Psoas muscle (tissue), 8 donors: ENCODE results near the gene AGFG1. TPM values are rescaled to one million over a fixed set of nuclear protein-coding genes. Genes with fewer than 3 reads are reported as not detected.
"Not testable (repeated sequence)": the region's sequence is repeated elsewhere in the genome, so short reads cannot be mapped to it uniquely, and the experiment has no call there.

ENCODE experiments used
- ATAC-seq, 4 donors: fragments of 200-7000 bp; cut with Tn5 transposase; one replicate each; pipeline ENCODE4 v1.9.1; 2020; ENCODE audit warnings: moderate library complexity in 3 of 4, mild to moderate bottlenecking in 2 of 4
- DNase-seq, 2 donors: peaks; one replicate each; pipeline ENCODE4 v3.0.0-alpha.2; 2020
- H3K27ac ChIP-seq: fragments of 200-600 bp; one replicate; pipeline ENCODE4 v1.8.0; 2022
- H3K27me3 ChIP-seq, 3 donors: fragments of 200-600 bp in 1 of 3; one replicate each; pipeline versions ENCODE4 v1.6.1 to v1.8.0; 2013 to 2022; ENCODE audit warnings: low read length in 2 of 3, mild to moderate bottlenecking in 2 of 3, moderate library complexity in 1 of 3; ENCODE audit not compliant: insufficient read depth in 3 of 3
- H3K36me3 ChIP-seq, 2 donors: fragments of 200-600 bp in 1 of 2; one replicate each; pipeline versions ENCODE4 v1.6.1 to v1.8.0; 2013 to 2022; ENCODE audit warnings: low read depth in 1 of 2, mild to moderate bottlenecking in 1 of 2, moderate library complexity in 1 of 2; ENCODE audit not compliant: insufficient read depth in 1 of 2
- H3K4me1 ChIP-seq: fragments of 200-600 bp; one replicate; pipeline ENCODE4 v1.8.0; 2022
- H3K4me3 ChIP-seq: fragments of 200-600 bp; one replicate; pipeline ENCODE4 v1.8.0; 2022; ENCODE audit warnings: mild to moderate bottlenecking
- H3K9me3 ChIP-seq: fragments of 200-600 bp; one replicate; pipeline ENCODE4 v1.8.0; 2022
- CTCF ChIP-seq: fragments of 200-600 bp; IDR thresholded peaks from one replicate; pipeline ENCODE4 v1.8.0; 2022; ENCODE audit warnings: antibody characterized with exemption
- WGBS, 3 donors: extraction: QIAGEN DNeasy Blood & Tissue Kit; methylation state at CpG; one replicate each; pipeline versions ENCODE4 v1.1.6 to v1.1.7; 2013; 5-methylcytosine and 5-hydroxymethylcytosine counted together
- intact Hi-C, 2 donors: fragments of 100-400 bp; cut with DNase I; formaldehyde crosslinking; loops; one replicate each; pipeline versions ENCODE4 v1.11.0 to v1.14.2; 2022
- polyA plus RNA-seq, 3 donors: library from polyadenylated mRNA; stranded (reverse); fragments of 200-250 nt; gene quantifications; one replicate each; pipeline ENCODE4 v1.2.3, GENCODE V29; 2013
- total RNA-seq, 4 donors: library from RNA; stranded (reverse); fragmentation: NEBNext Ultra II Directional in 2 of 4; extraction: Animal tissue kit (Norgen Biotek cat#: 25700) in 2 of 4; gene quantifications; one replicate each; pipeline versions ENCODE4 v1.2.1 to v1.2.4, GENCODE V29; 2021 to 2023
- donor health status: healthy with polysubstance abuse.
- donor health status: DM: no; HTN: no; CAD: no; lungs with moderate emphysema.
- donor health status: Bipolar disorder and iron deficiency.
- donor health status: healthy.
- donor health status: DM: yes; HTN: yes; CAD: no.
- donor health status: DM: no; HTN: no; CAD: no.
- donor health status: DM: no; HTN: no; CAD: no.
- donor health status: DM: yes; HTN: yes; CAD: no.

Gene AGFG1
- total and polyA plus RNA-seq, 7 donors = 19.0 to 68.2 (median 54.9) TPM

GRCh38 chr2:227511955-227512354 lies 40.0 kb downstream of the AGFG1 start:
- no peak for DNase-seq
- Histone ChIP-seq H3K27ac (no peak overlapping the region), H3K4me1 (peaks cover 76% of the 10 kb centered on the region), H3K36me3 (no peaks in the 10 kb centered on the region), H3K9me3 (no peaks in the 10 kb centered on the region), H3K4me3 (no peak overlapping the region), H3K27me3 (no peaks in the 10 kb centered on the region)
- no peak for TF ChIP-seq CTCF
- WGBS, 3 donors = 76 to 88% (median 82%) methylated on average over 3 of the region's 3 CpGs
- ATAC-seq = peak in 3 of 4 donors; percentile 54 to 77 (median 70)
- intact Hi-C loops = no loop called here

- Histone ChIP-seq H3K4me1 (peaks cover 80% of the 10 kb centered on the region), H3K9me3 (no peaks in the 10 kb centered on the region), H3K27me3 (no peaks in the 10 kb centered on the region), H3K27ac (no peak overlapping the region), H3K36me3 (no peaks in the 10 kb centered on the region), H3K4me3 (no peak overlapping the region)
- WGBS, 3 donors = 35 to 61% (median 57%) methylated on average over 1 of the region's 1 CpG
- TF ChIP-seq CTCF = no peak
- no peak for DNase-seq
- intact Hi-C loops = no loop called here
- ATAC-seq = peak in 1 of 4 donors; percentile 35
These were observed 41.2 kb downstream of the AGFG1 start for GRCh38 chr2:227513113-227513512.

- H3K27ac ChIP-seq = no peak overlapping the region
- no peaks in the 10 kb centered on the region for H3K36me3 ChIP-seq
- H3K9me3 ChIP-seq = no peaks in the 10 kb centered on the region
- peaks cover 68% of the 10 kb centered on the region for H3K4me1 ChIP-seq
- H3K4me3 ChIP-seq = no peak overlapping the region
- intact Hi-C loops = no loop called here
- no peak for TF ChIP-seq CTCF
- 47 to 77% (median 72%) methylated on average over 1 of the region's 1 CpG for WGBS, 3 donors
- DNase-seq = no peak
- ATAC-seq = no peak
- no peaks in the 10 kb centered on the region for H3K27me3 ChIP-seq
These were observed 43.8 kb downstream of the AGFG1 start for GRCh38 chr2:227515742-227516141.

GRCh38 chr2:227517724-227518123 lies 45.8 kb downstream of the AGFG1 start:
- no peak for TF ChIP-seq CTCF
- WGBS, 3 donors = 90 to 97% (median 96%) methylated on average over 5 of the region's 5 CpGs
- no peaks in the 10 kb centered on the region for H3K9me3 ChIP-seq
- no peak overlapping the region for H3K4me3 ChIP-seq
- ATAC-seq (no peak), DNase-seq (no peak)
- peaks cover 48% of the 10 kb centered on the region for H3K4me1 ChIP-seq
- H3K36me3 ChIP-seq = peaks cover 0 to 11% of the 10 kb centered on the region in 2 donors
- no peaks in the 10 kb centered on the region for H3K27me3 ChIP-seq
- intact Hi-C loops = no loop called here
- H3K27ac ChIP-seq = peak overlapping the region; percentile 11

GRCh38 chr2:227518278-227518865 lies 46.4 kb downstream of the AGFG1 start:
- WGBS, 3 donors = 32 to 56% (median 48%) methylated on average over 7 of the region's 7 CpGs

GRCh38 chr2:227521178-227521577 lies 49.2 kb downstream of the AGFG1 start:
- DNase-seq, H3K27ac ChIP-seq, H3K9me3 ChIP-seq, intact Hi-C loops, H3K27me3 ChIP-seq, H3K4me3 ChIP-seq: not testable (repeated sequence)
- peaks cover 0 to 40% of the 10 kb centered on the region in 2 donors for H3K36me3 ChIP-seq
- ATAC-seq = peak in 2 of 4 donors; percentile 52 to 61
- H3K4me1 ChIP-seq = peaks cover 31% of the 10 kb centered on the region
- 69 to 85% (median 85%) methylated on average over 2 to 3 of the region's 3 CpGs for WGBS, 3 donors

More at GRCh38 chr2:227518278-227518865, 46.4 kb downstream of the AGFG1 start:
- intact Hi-C loops, H3K27ac ChIP-seq, DNase-seq, H3K27me3 ChIP-seq, H3K9me3 ChIP-seq, H3K4me3 ChIP-seq: not testable (repeated sequence)
- H3K36me3 ChIP-seq = peaks cover 0 to 14% of the 10 kb centered on the region in 2 donors
- peak in 3 of 4 donors; percentile 34 to 54 (median 47) for ATAC-seq
- H3K4me1 ChIP-seq = peaks cover 42% of the 10 kb centered on the region
